SJCRH30 (cell line): ENCODE measurements around the gene HFM1. TPM values are rescaled to one million over a fixed set of nuclear protein-coding genes. Genes with fewer than 3 reads are reported as not detected.
A peak's percentile ranks its signal among the peaks of the same experiment; 100 is the strongest.
"Not testable (repeated sequence)": the region's sequence is repeated elsewhere in the genome, so short reads cannot be mapped to it uniquely, and the experiment has no call there.

Source experiments
- DNase-seq, 2 experiments: peaks; one replicate each; pipeline ENCODE4 v3.0.0-alpha.2; 2015 to 2020
- H3K27ac ChIP-seq: fragments of 250-450 bp; sonication (Bioruptor Pico); 2 replicates; pipeline ENCODE4 v1.5.1; 2020; ENCODE audit warnings: mild to moderate bottlenecking, moderate library complexity
- H3K27me3 ChIP-seq: fragments of 250-450 bp; sonication (Bioruptor Pico); 2 replicates; pipeline ENCODE4 v1.5.1; 2020; ENCODE audit warnings: mild to moderate bottlenecking, moderate library complexity
- H3K36me3 ChIP-seq: fragments of 250-450 bp; sonication (Bioruptor Pico); 2 replicates; pipeline ENCODE4 v1.5.1; 2020; ENCODE audit warnings: mild to moderate bottlenecking, moderate library complexity
- H3K4me1 ChIP-seq: fragments of 250-450 bp; sonication (Bioruptor Pico); 2 replicates; pipeline ENCODE4 v1.5.1; 2020; ENCODE audit warnings: mild to moderate bottlenecking, moderate library complexity
- H3K4me3 ChIP-seq: fragments of 250-450 bp; sonication (Bioruptor Pico); 2 replicates; pipeline ENCODE4 v1.5.1; 2020; ENCODE audit warnings: mild to moderate bottlenecking, moderate library complexity
- H3K9me3 ChIP-seq: fragments of 250-450 bp; sonication (Bioruptor Pico); replicated peaks from 2 replicates; pipeline ENCODE4 v1.5.1; 2020; ENCODE audit warnings: mild to moderate bottlenecking, moderate library complexity
- total RNA-seq: library from RNA; depleted of rRNA; stranded (reverse); fragments of >200 nt; shearing (Covaris generic); gene quantifications from 2 replicates; pipeline ENCODE4 v1.2.3, GENCODE V29; 2014

Gene HFM1
- total RNA-seq, 1 experiment from 2014 or later = 6.9 TPM

DNA sequence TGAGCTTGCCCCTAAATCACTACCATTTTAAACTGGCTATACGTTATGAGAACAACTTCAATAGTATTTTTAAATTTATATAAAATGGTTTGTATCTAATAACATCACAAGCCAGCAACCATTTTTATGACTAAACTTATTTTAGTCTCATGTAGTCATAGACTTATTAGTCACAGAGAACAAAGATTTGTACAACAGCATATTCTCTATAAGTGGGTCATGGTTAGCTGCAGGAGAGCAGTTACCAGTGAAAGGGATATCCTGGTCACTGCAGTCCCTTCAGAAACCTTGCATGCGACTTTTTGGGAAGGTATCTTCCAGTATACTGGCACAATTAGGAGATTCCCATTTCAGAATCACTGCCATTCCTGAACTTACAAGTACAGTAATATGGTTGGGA lies 90.0 kb downstream of the HFM1 start:
- no peak for DNase-seq
- no peaks in the 10 kb centered on the region for H3K27me3 ChIP-seq
- H3K27ac ChIP-seq = no peak overlapping the region
- no peaks in the 10 kb centered on the region; the same call in 1 of the 2 replicates for H3K36me3 ChIP-seq
- no peaks in the 10 kb centered on the region for H3K4me1 ChIP-seq
- no peaks in the 10 kb centered on the region for H3K9me3 ChIP-seq
- H3K4me3 ChIP-seq = no peak overlapping the region

DNA sequence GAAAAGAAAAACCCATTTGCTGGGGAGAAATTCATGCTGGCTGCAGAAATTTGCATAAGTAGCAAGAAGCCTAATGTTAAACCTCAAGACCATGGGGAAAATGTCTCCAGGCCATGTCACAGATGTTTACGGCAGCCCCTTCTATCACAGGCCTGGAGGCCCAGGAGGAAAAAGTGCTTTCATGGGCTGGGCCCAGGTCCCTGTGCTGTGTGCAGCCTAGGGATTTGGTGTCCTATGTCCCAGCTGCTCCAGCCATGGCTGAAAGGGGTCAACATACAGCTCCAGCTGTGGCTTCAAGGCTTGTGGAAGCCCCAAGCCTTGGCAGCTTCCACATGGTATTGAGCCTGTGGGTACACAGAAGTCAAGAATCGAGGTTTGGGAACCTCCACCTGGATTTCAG lies 93.0 kb downstream of the HFM1 start:
- Histone ChIP-seq H3K36me3 (no peaks in the 10 kb centered on the region; the same call in 1 of the 2 replicates), H3K4me1 (no peaks in the 10 kb centered on the region), H3K27me3 (no peaks in the 10 kb centered on the region), H3K4me3 (no peak overlapping the region), H3K27ac (no peak overlapping the region), H3K9me3 (peaks cover 7% of the 10 kb centered on the region; the same call in 1 of the 2 replicates)
- no peak for DNase-seq

DNA sequence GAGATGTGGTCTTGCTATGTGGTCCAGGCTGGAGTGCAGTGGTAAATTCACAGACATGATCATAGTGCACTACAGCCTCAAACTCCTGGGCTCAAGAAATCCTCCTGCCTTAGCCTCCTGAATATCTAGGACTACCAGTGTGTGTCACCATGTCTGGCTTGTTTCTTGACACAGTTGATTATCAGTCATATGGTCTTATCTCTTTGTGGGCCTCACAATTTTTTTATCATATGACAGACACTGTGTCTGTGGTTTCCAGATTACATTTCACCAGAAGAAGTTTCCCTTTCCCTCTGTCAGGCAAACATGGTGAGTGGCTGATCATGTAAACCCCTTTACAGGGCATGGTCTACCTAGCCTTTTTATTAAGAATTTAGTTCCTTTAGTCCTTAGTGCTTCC lies 96.1 kb downstream of the HFM1 start:
- H3K27ac ChIP-seq = no peak overlapping the region
- peaks cover 7% of the 10 kb centered on the region; the same call in 1 of the 2 replicates for H3K9me3 ChIP-seq
- H3K36me3 ChIP-seq = no peaks in the 10 kb centered on the region; the same call in 1 of the 2 replicates
- no peaks in the 10 kb centered on the region for H3K27me3 ChIP-seq
- no peak for DNase-seq
- H3K4me3 ChIP-seq = no peak overlapping the region
- no peaks in the 10 kb centered on the region for H3K4me1 ChIP-seq

DNA sequence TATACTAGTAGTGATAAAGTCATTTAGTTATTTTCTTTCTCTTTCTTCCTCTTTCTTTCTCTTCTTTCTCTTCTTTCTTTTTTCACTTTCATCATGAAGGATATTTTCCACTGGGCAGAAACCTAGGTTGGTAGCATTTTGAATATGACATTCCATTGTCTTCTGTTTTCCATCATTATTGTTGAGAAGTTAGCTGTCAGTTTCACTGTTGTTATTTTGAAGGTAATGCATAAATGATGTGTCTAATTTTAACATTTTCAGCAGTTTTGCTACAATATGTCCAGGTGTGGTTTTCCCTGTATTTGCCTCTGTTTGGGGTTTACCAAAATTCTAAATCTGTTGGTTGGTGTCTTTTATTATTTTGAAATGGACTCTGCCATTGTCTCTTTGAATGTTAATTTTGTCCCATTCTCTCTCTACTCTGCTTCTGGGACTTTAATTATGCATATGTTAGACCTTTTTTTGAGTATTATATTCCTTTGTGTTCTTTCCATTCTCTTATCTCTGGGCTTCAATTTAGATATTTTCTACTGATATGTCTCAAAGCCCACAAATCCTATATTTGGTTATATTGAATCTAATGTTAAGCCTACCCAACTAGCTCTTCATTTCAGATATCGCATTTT lies 96.7 kb downstream of the HFM1 start:
- H3K4me1 ChIP-seq = no peaks in the 10 kb centered on the region
- H3K36me3 ChIP-seq = no peaks in the 10 kb centered on the region
- no peak overlapping the region for H3K4me3 ChIP-seq
- peaks cover 10% of the 10 kb centered on the region for H3K9me3 ChIP-seq
- no peak overlapping the region for H3K27ac ChIP-seq
- H3K27me3 ChIP-seq = no peaks in the 10 kb centered on the region
- DNase-seq = no peak

DNA sequence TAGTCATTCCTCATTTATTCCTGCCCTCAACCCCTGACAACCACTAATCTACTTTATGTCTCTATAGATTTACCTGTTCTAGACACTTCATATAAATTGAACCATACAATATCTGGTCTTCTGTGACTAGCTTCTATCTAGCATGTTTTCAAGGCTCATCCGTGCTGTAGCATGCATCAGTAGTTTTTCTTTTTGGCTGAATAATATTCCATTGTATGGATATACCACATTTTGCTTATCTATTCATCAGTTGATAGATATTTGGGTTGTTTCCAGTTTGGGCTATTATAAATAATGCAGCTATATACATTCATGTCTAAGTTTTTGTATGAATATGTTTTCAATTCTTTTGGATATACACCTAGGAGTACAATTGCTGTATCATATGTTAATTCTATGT lies 101.5 kb downstream of the HFM1 start:
- H3K4me1 ChIP-seq = no peaks in the 10 kb centered on the region
- H3K4me3 ChIP-seq = no peak overlapping the region
- H3K9me3 ChIP-seq = peaks cover 9% of the 10 kb centered on the region
- H3K27ac ChIP-seq = no peak overlapping the region
- H3K36me3 ChIP-seq = no peaks in the 10 kb centered on the region
- no peaks in the 10 kb centered on the region for H3K27me3 ChIP-seq
- DNase-seq = no peak

DNA sequence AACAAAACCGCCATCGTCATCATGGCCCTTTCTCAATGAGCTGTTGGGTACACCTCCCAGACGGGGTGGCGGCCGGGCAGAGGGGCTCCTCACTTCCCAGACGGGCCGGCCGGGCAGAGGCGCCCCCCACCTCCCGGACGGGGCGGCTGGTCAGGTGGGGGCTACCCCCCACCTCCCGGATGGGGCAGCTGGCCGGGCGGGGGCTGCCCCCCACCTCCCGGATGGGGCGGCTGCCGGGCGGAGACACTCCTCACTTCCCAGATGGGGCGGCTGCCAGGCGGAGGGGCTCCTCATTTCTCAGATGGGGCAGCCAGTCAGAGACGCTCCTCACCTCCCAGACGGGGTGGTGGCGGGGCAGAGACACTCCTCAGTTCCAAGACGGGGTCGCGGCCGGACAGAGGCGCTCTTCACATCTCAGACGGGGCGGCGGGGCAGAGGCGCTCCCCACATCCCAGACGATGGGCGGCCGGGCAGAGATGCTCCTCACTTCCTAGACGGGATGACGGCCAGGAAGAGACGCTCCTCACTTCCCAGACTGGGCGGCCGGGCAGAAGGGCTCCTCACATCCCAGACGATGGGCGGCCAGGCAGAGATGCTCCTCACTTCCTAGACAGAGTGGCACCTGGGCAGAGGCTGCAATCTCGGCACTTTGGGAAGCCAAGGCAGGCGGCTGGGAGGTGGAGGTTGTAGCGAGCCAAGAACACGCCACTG lies 115.6 kb downstream of the HFM1 start:
- H3K27me3 ChIP-seq, H3K9me3 ChIP-seq, H3K27ac ChIP-seq, H3K36me3 ChIP-seq, H3K4me1 ChIP-seq, H3K4me3 ChIP-seq, DNase-seq: not testable (repeated sequence)

DNA sequence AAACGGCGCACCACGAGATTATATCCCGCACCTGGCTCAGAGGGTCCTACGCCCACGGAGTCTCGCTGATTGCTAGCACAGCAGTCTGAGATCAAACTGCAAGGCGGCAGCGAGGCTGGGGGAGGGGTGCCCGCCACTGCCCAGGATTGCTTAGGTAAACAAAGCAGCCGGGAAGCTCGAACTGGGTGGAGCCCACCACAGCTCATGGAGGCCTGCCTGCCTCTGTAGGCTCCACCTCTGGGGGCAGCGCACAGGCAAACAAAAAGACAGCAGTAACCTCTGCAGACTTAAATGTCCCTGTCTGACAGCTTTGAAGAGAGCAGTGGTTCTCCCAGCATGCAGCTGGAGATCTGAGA lies 117.7 kb downstream of the HFM1 start:
- DNase-seq, H3K4me1 ChIP-seq, H3K27ac ChIP-seq, H3K9me3 ChIP-seq, H3K27me3 ChIP-seq, H3K4me3 ChIP-seq, H3K36me3 ChIP-seq: not testable (repeated sequence)

DNA sequence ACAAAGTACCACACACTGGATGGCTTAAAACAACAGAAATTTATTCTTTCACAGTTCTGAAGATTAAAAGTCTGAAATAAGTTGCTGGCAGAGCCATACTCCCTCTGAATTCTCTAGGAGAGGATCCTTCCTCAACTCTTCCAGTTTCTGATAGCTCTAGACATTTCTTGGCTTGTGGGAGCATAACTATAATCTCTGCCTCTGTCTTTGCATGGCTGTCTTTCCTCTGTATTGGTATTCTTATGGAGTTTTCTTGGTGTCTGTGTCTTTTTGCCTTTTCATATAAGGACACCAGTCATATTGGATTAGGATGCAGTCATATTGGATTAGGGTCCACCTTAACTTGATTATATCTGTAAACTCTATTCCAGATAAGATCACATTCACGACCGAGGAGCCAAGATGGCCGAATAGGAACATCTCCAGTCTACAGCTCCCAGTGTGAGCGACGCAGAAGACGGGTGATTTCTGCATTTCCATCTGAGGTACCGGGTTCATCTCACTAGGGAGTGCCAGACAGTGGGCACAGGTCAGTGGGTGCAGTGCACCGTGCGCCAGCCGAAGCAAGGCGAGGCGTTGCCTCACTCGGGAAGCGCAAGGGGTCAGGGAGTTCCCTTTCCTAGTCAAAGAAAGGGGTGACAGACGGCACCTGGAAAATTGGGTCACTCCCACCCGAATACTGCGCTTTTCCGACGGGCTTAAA lies 118.2 kb downstream of the HFM1 start:
- H3K27ac ChIP-seq, H3K36me3 ChIP-seq, DNase-seq, H3K27me3 ChIP-seq, H3K9me3 ChIP-seq, H3K4me1 ChIP-seq, H3K4me3 ChIP-seq: not testable (repeated sequence)

DNA sequence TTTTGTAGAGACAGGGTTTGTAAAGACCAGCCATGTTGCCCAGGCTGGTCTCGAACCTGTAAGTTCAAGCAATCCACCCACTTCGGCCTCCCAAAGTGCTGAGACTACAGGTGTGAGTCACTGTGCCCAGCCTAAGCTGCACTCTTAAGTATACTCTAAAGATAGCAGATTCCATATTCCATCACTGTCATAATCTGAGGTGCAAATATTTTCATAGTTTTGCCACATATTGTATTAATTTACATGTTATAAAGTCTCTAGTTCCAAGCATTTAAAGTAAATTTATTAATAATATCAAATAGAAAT lies 121.3 kb downstream of the HFM1 start:
- Histone ChIP-seq H3K27ac (no peak overlapping the region), H3K4me3 (no peak overlapping the region), H3K36me3 (no peaks in the 10 kb centered on the region), H3K27me3 (no peaks in the 10 kb centered on the region), H3K9me3 (no peaks in the 10 kb centered on the region), H3K4me1 (no peaks in the 10 kb centered on the region)
- no peak for DNase-seq

DNA sequence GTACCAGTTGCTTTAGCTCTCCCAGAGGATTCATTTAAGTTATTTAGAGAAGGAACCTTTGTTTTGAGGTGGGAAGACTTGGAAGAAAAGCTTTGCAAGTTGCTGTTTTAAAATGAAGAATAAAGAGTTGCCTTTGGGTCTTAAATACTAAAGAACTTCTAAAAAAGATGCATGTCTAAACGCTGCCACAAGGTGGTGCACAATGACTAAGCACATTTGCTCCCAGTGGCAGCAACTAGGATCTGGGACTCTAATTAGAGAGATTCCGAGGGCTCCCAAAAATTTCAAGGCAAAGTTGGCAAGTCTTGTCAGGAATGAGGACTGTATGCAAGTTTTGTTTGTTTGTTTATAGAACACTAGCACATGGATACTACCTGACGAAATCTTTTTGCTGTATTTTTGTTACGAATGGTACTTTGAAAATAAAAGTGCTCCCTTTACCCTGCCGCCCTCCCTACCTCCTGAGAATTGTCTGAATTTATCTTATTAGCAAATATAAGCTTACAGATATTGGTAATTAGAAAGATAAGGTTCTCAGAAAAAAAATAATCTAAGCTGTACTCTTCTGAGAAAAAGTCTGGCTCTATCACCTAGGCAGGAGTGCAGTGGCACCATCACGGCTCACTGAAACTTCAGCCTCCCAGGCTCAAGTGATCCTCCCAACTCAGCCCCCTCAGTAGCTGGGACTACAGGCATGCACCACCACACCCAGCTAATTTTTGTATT lies 121.8 kb downstream of the HFM1 start:
- H3K36me3 ChIP-seq = no peaks in the 10 kb centered on the region
- no peak overlapping the region for H3K4me3 ChIP-seq
- no peaks in the 10 kb centered on the region for H3K9me3 ChIP-seq
- no peak overlapping the region for H3K27ac ChIP-seq
- DNase-seq = peak; percentile 58 to 82
- H3K4me1 ChIP-seq = no peaks in the 10 kb centered on the region
- H3K27me3 ChIP-seq = no peaks in the 10 kb centered on the region

DNA sequence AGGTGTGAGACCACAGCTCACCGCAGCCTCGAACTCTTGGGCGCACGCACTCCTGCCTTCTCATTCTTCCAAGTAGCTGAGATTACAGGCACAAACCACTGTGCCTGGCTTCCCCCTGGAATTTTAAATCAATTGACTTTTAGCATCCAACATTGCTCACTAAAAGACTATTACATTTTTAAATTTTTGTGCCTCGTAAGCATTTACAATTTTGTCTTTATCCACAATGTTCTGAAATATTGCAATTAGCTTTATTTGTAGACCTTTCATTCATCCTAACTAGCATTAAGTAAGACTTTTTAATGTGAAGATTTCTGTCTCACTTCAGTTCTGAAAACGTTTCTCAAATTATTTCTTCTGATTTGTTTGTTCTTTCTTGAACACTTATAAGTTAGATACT lies 122.9 kb downstream of the HFM1 start:
- Histone ChIP-seq H3K36me3 (no peaks in the 10 kb centered on the region), H3K4me1 (no peaks in the 10 kb centered on the region), H3K4me3 (no peak overlapping the region), H3K27me3 (no peaks in the 10 kb centered on the region), H3K27ac (no peak overlapping the region), H3K9me3 (no peaks in the 10 kb centered on the region)
- DNase-seq = no peak

DNA sequence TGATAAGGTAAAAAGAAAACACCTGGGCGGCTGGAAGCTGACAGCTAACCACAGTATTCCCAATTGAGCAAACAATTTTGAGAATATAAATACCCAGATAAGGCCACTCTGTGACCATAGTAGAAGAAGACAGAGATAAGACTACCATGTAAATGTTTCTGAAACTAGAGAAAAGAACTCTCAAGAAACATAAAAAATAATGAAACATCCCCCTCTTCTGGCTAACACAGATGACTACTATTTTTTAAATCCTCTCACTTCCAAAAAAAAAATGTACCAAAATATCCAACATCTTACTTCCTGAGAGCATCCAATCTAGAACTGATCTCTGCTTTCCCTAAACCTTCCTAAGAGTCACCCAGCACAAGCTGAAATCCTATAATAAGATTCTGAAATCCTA lies 125.9 kb downstream of the HFM1 start:
- Histone ChIP-seq H3K36me3 (no peaks in the 10 kb centered on the region), H3K27me3 (no peaks in the 10 kb centered on the region), H3K27ac (no peak overlapping the region), H3K4me3 (no peak overlapping the region), H3K4me1 (no peaks in the 10 kb centered on the region), H3K9me3 (no peaks in the 10 kb centered on the region)
- DNase-seq = peak in 1 of 2 experiments; percentile 43

DNA sequence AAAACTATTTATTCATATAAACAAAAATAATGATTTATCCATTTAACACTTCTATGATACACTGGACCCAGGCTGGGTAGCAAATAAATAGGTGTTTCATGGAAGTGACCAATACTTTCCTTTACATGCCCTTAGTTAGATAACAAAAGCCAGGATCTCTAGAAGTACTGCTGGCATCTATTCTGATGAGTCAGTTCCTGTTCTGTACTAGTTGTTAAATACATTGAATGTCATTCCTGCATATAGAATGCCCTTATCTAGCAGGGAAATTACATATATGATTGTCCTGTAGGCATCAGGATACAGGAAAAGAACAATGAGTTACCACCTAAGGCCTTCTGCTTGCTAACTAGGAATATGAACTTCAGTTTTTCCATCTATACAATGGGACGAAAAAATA lies 130.8 kb downstream of the HFM1 start:
- DNase-seq = no peak
- Histone ChIP-seq H3K4me3 (no peak overlapping the region), H3K4me1 (no peaks in the 10 kb centered on the region)

DNA sequence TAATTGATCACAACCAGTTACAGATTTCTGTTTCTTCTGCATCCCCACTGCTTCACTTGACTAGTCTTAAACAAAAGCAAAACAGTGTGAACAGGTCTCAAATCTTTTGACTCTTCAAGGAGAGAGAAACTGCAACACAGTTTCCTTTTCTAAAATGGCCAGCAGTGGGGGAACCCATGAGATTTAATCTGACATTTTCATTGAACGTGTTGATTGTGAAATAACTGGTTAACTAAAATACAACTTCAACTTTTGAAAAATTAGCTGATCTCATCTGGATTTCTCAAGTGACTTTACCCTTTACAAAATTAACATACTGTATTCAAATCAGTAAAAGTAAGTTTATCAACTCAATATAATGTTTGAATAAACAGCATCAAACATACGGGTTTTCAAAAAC lies 143.0 kb downstream of the HFM1 start:
- Histone ChIP-seq H3K4me3 (no peak overlapping the region), H3K4me1 (no peaks in the 10 kb centered on the region), H3K9me3 (no peaks in the 10 kb centered on the region), H3K27ac (no peak overlapping the region), H3K36me3 (no peaks in the 10 kb centered on the region), H3K27me3 (no peaks in the 10 kb centered on the region)
- no peak for DNase-seq

More for the DNA sequence above, 130.8 kb downstream of the HFM1 start:
- Histone ChIP-seq H3K9me3 (no peaks in the 10 kb centered on the region), H3K27ac (no peak overlapping the region), H3K36me3 (no peaks in the 10 kb centered on the region), H3K27me3 (no peaks in the 10 kb centered on the region)

DNA sequence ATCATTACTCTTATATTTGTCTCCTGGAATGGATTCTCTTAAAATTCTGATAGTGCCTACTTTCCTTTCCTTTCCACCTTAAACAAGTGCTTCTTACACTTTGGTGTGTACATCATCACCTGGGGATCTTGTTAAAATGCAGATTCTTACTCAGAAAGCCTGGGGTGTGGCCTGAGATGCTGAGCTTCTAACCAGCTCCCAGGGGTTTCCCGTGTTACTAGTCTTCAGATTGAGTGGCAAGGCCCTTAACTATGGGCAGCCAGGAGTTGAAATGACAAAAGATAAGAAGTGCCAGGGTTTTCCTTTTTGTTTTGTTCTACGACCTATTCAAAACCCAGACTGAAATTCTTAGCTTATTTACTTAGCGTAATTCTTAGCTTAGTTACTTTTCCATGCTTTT lies 159.2 kb downstream of the HFM1 start:
- no peaks in the 10 kb centered on the region for H3K27me3 ChIP-seq
- DNase-seq = no peak
- H3K36me3 ChIP-seq = no peaks in the 10 kb centered on the region
- H3K4me1 ChIP-seq = peaks cover 2% of the 10 kb centered on the region; the same call in 1 of the 2 replicates
- no peaks in the 10 kb centered on the region for H3K9me3 ChIP-seq
- H3K27ac ChIP-seq = no peak overlapping the region
- H3K4me3 ChIP-seq = no peak overlapping the region
